Cardiac muscle cell (in vitro differentiated cells and primary cell): ENCODE results near the gene AGPS. TPM values are rescaled to one million over a fixed set of nuclear protein-coding genes. Genes with fewer than 3 reads are reported as not detected.

Experiments used
- DNase-seq, 2 donors: peaks; one replicate each; pipeline versions ENCODE4 v3.0.0 to v3.0.0-alpha.2; 2010 to 2017; ENCODE audit warnings: low read depth in 1 of 2, low spot score in 1 of 2
- H3K27ac ChIP-seq: fragments of 200-600 bp; sonication (generic); 2 replicates; pipeline ENCODE4 v1.5.1; 2016
- H3K27me3 ChIP-seq: fragments of 200-600 bp; sonication (generic); 2 replicates; pipeline ENCODE4 v1.6.0; 2016; ENCODE audit warnings: control low read depth
- H3K36me3 ChIP-seq: fragments of 200-600 bp; sonication (generic); 2 replicates; pipeline ENCODE4 v1.5.1; 2016; ENCODE audit warnings: control low read depth
- H3K4me1 ChIP-seq: fragments of 200-600 bp; sonication (generic); 2 replicates; pipeline ENCODE4 v1.8.1; 2017; ENCODE audit warnings: low read depth, mild to moderate bottlenecking, mixed run types
- H3K4me3 ChIP-seq: fragments of 200-600 bp; sonication (generic); 2 replicates; pipeline ENCODE4 v1.5.1; 2016; ENCODE audit warnings: mild to moderate bottlenecking
- H3K9me3 ChIP-seq: fragments of 200-600 bp; sonication (generic); 2 replicates; pipeline ENCODE4 v1.5.1; 2017; ENCODE audit warnings: low read depth, mild to moderate bottlenecking, control low read depth
- polyA plus RNA-seq: library from polyadenylated mRNA; unstranded; fragments of >200 nt; fragmentation: Nextera tagmentation; extraction: Ambion mirVana; gene quantifications from 2 replicates; pipeline ENCODE4 v1.2.1, GENCODE V29; 2016
- total RNA-seq: library from RNA; depleted of rRNA; stranded (reverse); fragments of >200 nt; gene quantifications from 2 replicates; pipeline ENCODE4 v1.2.3, GENCODE V29; 2016
- TF ChIP-seq, protein P1 (sequence below): IDR thresholded peaks from 2 replicates; pipeline ENCODE4 v1.5.1; 2012; ENCODE audit warnings: low read depth, mild to moderate bottlenecking, low read length

Gene AGPS
- total and polyA plus RNA-seq, 2 experiments from 2014 or later: 13.6 to 86.3 TPM

DNA sequence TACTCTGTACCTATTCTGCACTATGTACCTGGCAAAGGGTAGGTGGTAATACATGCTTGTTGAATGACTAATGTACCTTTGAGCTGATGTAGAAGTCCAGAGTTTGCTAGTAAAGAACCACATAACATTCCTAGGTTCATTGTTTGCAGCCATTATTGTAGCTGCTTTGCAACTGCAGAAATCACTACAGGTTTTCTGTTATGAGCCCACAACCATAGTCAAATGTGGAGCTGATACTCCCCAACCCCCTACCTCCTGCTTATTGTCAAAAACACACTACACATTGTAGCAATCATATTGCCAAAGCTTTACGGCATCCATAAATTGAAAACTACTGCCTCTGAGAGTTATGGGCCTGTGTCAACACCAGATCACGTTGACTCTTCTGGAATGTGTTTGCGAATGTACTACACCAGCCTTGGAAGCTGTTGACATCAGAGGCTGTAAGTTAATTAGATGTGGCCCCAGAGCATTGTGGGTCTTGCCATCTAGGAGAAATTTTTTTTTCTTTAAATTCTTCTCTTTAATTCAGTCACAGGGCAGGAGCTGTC, 187.0 kb downstream of the AGPS start:
- no peak overlapping the region for H3K4me3 ChIP-seq
- no peak for DNase-seq
- no peaks in the 10 kb centered on the region for H3K9me3 ChIP-seq
- H3K27me3 ChIP-seq: no peaks in the 10 kb centered on the region
- TF ChIP-seq, protein P1, sequence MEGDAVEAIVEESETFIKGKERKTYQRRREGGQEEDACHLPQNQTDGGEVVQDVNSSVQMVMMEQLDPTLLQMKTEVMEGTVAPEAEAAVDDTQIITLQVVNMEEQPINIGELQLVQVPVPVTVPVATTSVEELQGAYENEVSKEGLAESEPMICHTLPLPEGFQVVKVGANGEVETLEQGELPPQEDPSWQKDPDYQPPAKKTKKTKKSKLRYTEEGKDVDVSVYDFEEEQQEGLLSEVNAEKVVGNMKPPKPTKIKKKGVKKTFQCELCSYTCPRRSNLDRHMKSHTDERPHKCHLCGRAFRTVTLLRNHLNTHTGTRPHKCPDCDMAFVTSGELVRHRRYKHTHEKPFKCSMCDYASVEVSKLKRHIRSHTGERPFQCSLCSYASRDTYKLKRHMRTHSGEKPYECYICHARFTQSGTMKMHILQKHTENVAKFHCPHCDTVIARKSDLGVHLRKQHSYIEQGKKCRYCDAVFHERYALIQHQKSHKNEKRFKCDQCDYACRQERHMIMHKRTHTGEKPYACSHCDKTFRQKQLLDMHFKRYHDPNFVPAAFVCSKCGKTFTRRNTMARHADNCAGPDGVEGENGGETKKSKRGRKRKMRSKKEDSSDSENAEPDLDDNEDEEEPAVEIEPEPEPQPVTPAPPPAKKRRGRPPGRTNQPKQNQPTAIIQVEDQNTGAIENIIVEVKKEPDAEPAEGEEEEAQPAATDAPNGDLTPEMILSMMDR: no peak
- no peaks in the 10 kb centered on the region for H3K4me1 ChIP-seq
- no peaks in the 10 kb centered on the region for H3K36me3 ChIP-seq
- H3K27ac ChIP-seq: no peak overlapping the region

GRCh38 chr2:177582000-177582399, 189.4 kb downstream of the AGPS start:
- TF ChIP-seq, protein P1: no peak
- H3K36me3 ChIP-seq: no peaks in the 10 kb centered on the region
- peaks cover 6% of the 10 kb centered on the region for H3K4me1 ChIP-seq
- H3K27me3 ChIP-seq: no peaks in the 10 kb centered on the region
- DNase-seq: no peak
- H3K27ac ChIP-seq: no peak overlapping the region
- H3K9me3 ChIP-seq: no peaks in the 10 kb centered on the region
- no peak overlapping the region for H3K4me3 ChIP-seq

GRCh38 chr2:177584030-177584692, 191.6 kb downstream of the AGPS start:
- no peak for DNase-seq
- Histone ChIP-seq H3K4me3 (no peak overlapping the region), H3K27me3 (no peaks in the 10 kb centered on the region), H3K27ac (no peak overlapping the region), H3K36me3 (no peaks in the 10 kb centered on the region), H3K4me1 (peaks cover 12% of the 10 kb centered on the region), H3K9me3 (no peaks in the 10 kb centered on the region)
- TF ChIP-seq, protein P1: no peak

- no peak overlapping the region for H3K27ac ChIP-seq
- TF ChIP-seq, protein P1: no peak
- DNase-seq: no peak
- no peaks in the 10 kb centered on the region for H3K9me3 ChIP-seq
- peaks cover 12% of the 10 kb centered on the region for H3K4me1 ChIP-seq
- H3K27me3 ChIP-seq: no peaks in the 10 kb centered on the region
- H3K4me3 ChIP-seq: no peak overlapping the region
- no peaks in the 10 kb centered on the region for H3K36me3 ChIP-seq
These were observed 192.8 kb downstream of the AGPS start for GRCh38 chr2:177585234-177585863.

- Histone ChIP-seq H3K27me3 (no peaks in the 10 kb centered on the region), H3K27ac (peak overlapping the region; percentile 21), H3K9me3 (no peaks in the 10 kb centered on the region), H3K36me3 (no peaks in the 10 kb centered on the region), H3K4me1 (peaks cover 12% of the 10 kb centered on the region), H3K4me3 (no peak overlapping the region)
- DNase-seq: no peak
- TF ChIP-seq, protein P1: no peak
These were observed 193.6 kb downstream of the AGPS start for GRCh38 chr2:177586154-177586553.
